ENCODE results near the gene HTRA1. TPM values are rescaled to one million over a fixed set of nuclear protein-coding genes. Genes with fewer than 3 reads are reported as not detected.

HTRA1 gene
- total RNA-seq, 1 experiment from 2014 or later = 32.8 TPM

DNA sequence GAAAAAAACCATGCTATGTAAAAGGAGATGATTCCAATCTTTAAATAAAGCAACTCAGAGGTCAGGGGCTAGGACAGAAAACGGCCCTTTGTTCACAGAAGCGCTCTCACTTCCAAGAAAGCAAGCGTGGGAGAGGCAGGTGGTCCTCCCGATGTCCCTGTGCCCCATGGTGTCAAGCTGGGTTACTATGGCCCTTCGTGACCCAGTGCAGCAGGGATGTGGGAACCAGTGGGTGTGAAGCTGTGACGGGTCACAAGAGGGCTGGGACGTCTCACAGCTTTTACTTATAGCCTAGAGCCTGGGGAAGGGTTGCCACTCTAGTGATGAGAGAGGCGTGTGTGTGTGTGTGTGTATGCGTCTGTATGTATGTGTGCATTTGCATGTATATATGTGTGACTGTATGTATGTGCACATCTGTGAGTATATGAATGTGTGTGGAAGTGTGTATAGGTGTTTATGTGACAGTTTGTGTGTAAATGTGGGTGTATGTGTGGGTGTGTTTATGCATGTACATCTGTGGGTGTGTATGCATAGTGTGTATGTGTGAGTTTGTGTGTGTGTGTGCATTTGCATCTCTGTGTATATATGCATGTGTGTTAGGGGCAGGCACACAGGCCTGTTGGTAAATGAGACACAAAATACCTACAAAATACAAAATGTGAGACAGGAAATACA lies 25.2 kb downstream of the HTRA1 start:
- ATAC-seq = no peak
- POLR2A ChIA-PET = no interaction called here
- in situ Hi-C loops (cut with HindIII; ENCODE audit: low pct_unique_long_range_greater_than_20kb, low sequenced_read_pairs) (no loop called here), intact Hi-C loops (cut with micrococcal nuclease; ENCODE audit: unreplicated experiment) (no loop called here)
- H3K9me3 ChIP-seq (ENCODE audit: control insufficient read depth, insufficient read depth, low read depth, low read length) = no peaks in the 10 kb centered on the region
- no peak for DNase-seq (ENCODE audit: low read depth, low spot score)
- no peaks in the 10 kb centered on the region for H3K4me1 ChIP-seq (ENCODE audit: control insufficient read depth, insufficient read depth, low read length)
- TF ChIP-seq POLR2AphosphoS5 (IDR thresholded peaks at IDR 0.05; ENCODE audit: low read depth, low read length) = no peak
- no peak for TF ChIP-seq SIN3A (IDR thresholded peaks at IDR 0.05; ENCODE audit: borderline replicate concordance, insufficient read depth, low read depth, low read length)
- no peak for TF ChIP-seq TCF7L2 (IDR thresholded peaks at IDR 0.05; ENCODE audit: low read depth, low read length)
- TF ChIP-seq, protein P1, sequence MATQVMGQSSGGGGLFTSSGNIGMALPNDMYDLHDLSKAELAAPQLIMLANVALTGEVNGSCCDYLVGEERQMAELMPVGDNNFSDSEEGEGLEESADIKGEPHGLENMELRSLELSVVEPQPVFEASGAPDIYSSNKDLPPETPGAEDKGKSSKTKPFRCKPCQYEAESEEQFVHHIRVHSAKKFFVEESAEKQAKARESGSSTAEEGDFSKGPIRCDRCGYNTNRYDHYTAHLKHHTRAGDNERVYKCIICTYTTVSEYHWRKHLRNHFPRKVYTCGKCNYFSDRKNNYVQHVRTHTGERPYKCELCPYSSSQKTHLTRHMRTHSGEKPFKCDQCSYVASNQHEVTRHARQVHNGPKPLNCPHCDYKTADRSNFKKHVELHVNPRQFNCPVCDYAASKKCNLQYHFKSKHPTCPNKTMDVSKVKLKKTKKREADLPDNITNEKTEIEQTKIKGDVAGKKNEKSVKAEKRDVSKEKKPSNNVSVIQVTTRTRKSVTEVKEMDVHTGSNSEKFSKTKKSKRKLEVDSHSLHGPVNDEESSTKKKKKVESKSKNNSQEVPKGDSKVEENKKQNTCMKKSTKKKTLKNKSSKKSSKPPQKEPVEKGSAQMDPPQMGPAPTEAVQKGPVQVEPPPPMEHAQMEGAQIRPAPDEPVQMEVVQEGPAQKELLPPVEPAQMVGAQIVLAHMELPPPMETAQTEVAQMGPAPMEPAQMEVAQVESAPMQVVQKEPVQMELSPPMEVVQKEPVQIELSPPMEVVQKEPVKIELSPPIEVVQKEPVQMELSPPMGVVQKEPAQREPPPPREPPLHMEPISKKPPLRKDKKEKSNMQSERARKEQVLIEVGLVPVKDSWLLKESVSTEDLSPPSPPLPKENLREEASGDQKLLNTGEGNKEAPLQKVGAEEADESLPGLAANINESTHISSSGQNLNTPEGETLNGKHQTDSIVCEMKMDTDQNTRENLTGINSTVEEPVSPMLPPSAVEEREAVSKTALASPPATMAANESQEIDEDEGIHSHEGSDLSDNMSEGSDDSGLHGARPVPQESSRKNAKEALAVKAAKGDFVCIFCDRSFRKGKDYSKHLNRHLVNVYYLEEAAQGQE (IDR thresholded peaks at IDR 0.05; ENCODE audit: insufficient read depth in 1 of 2, low read depth in 2 of 2, low read length in 1 of 2) = no peak
- TF ChIP-seq, protein P2, sequence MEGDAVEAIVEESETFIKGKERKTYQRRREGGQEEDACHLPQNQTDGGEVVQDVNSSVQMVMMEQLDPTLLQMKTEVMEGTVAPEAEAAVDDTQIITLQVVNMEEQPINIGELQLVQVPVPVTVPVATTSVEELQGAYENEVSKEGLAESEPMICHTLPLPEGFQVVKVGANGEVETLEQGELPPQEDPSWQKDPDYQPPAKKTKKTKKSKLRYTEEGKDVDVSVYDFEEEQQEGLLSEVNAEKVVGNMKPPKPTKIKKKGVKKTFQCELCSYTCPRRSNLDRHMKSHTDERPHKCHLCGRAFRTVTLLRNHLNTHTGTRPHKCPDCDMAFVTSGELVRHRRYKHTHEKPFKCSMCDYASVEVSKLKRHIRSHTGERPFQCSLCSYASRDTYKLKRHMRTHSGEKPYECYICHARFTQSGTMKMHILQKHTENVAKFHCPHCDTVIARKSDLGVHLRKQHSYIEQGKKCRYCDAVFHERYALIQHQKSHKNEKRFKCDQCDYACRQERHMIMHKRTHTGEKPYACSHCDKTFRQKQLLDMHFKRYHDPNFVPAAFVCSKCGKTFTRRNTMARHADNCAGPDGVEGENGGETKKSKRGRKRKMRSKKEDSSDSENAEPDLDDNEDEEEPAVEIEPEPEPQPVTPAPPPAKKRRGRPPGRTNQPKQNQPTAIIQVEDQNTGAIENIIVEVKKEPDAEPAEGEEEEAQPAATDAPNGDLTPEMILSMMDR (IDR thresholded peaks at IDR 0.05) = no peak
- no peaks in the 10 kb centered on the region for H3K36me3 ChIP-seq (ENCODE audit: control insufficient read depth, insufficient read depth, low read length)
- H3K27ac ChIP-seq (ENCODE audit: low read length) = no peak overlapping the region
- no TSS peak for BruUV-seq (replicated peaks)
- CTCF ChIA-PET = no interaction called here
- no peak overlapping the region for H3K4me3 ChIP-seq (ENCODE audit: low read depth in 2 of 2, low read length in 2 of 2)
- no peaks in the 10 kb centered on the region for H3K27me3 ChIP-seq (ENCODE audit: control insufficient read depth, insufficient read depth, low read length)

DNA sequence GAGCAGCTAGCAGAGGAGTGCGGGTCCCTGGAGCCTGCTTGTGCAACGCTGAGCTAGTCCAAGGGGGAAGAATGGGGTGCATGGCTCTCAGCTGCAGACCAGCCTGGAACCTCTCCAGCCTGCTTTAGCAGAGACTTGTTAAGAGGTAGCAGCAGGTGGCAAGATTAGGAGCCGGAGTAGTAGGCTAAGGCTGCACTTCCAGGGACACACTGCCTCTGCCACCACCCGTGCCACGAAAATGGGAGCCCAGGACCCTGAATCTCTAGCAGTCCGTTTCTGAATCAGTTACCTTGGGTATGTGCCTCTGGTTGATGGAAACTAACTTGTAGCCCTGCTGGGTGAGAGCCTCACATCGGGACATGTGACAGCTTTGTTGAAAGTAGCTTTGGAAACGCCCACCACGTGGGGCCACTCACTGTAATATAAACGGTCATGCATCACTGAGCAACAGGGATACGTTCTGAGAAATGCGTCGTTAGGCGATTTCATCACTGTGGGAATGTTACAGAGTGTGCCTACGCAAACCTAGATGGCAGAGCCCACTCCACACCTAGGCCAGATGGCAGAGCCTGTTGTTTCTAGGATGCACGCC lies 25.9 kb downstream of the HTRA1 start:
- no peaks in the 10 kb centered on the region for H3K36me3 ChIP-seq (ENCODE audit: control insufficient read depth, insufficient read depth, low read length)
- TF ChIP-seq SIN3A (IDR thresholded peaks at IDR 0.05; ENCODE audit: borderline replicate concordance, insufficient read depth, low read depth, low read length) (no peak), TCF7L2 (IDR thresholded peaks at IDR 0.05; ENCODE audit: low read depth, low read length) (no peak), POLR2AphosphoS5 (IDR thresholded peaks at IDR 0.05; ENCODE audit: low read depth, low read length) (no peak)
- TF ChIP-seq, protein P1 (IDR thresholded peaks at IDR 0.05; ENCODE audit: insufficient read depth in 1 of 2, low read depth in 2 of 2, low read length in 1 of 2) = no peak
- TF ChIP-seq, protein P2 (IDR thresholded peaks at IDR 0.05) = no peak
- ATAC-seq = no peak; the same call in 1 of the 2 replicates

More for the DNA sequence above, 25.9 kb downstream of the HTRA1 start:
- BruUV-seq (replicated peaks) = no TSS peak
- no peak for DNase-seq (ENCODE audit: low read depth, low spot score)
- in situ Hi-C loops (cut with HindIII; ENCODE audit: low pct_unique_long_range_greater_than_20kb, low sequenced_read_pairs) (no loop called here), intact Hi-C loops (cut with micrococcal nuclease; ENCODE audit: unreplicated experiment) (no loop called here)
- Histone ChIP-seq H3K27ac (ENCODE audit: low read length) (no peak overlapping the region), H3K9me3 (ENCODE audit: control insufficient read depth, insufficient read depth, low read depth, low read length) (no peaks in the 10 kb centered on the region), H3K4me3 (ENCODE audit: low read depth in 2 of 2, low read length in 2 of 2) (no peak overlapping the region), H3K4me1 (ENCODE audit: control insufficient read depth, insufficient read depth, low read length) (no peaks in the 10 kb centered on the region), H3K27me3 (ENCODE audit: control insufficient read depth, insufficient read depth, low read length) (no peaks in the 10 kb centered on the region)
- CTCF ChIA-PET = no interaction called here
- POLR2A ChIA-PET = no interaction called here
